ENCODE data around the gene ABCC9.
"Not testable (repeated sequence)": the region's sequence is repeated elsewhere in the genome, so short reads cannot be mapped to it uniquely, and the experiment has no call there.

Gene ABCC9

DNA sequence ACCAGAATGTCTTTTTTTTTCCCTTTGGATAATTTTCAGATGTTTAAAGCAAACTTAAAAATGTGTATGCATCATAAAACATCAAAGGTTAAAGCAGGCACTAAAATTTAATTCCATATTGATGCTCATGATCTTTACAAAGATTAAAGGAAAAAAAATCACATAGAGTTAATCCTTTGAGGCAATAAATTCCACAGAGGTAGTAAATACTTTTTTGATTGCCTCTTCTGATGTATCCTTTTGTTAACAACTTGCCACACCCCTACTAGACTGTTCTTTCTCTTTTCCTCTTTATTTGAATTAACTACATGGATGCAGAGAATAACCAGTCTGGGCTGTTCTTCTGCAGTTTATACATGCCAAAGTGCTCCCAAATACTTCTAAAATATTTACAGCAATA, 121.5 kb downstream of the ABCC9 start:
- ATAC-seq (replicated peaks; ENCODE audit: extremely low read depth, poor library complexity, severe bottlenecking) (no peak), DNase-seq (ENCODE audit: low spot score in 2 of 2) (no peak)
- H3K9me3 Mint-ChIP-seq = no peaks in the 10 kb centered on the region
- no peak overlapping the region for H3K4me3 Mint-ChIP-seq
- peaks cover 1% of the 10 kb centered on the region for H3K36me3 Mint-ChIP-seq (ENCODE audit: insufficient read depth)
- no peak overlapping the region for H3K27ac Mint-ChIP-seq (ENCODE audit: low read depth)
- no peaks in the 10 kb centered on the region for H3K27me3 Mint-ChIP-seq
- H3K4me1 Mint-ChIP-seq = no peaks in the 10 kb centered on the region

DNA sequence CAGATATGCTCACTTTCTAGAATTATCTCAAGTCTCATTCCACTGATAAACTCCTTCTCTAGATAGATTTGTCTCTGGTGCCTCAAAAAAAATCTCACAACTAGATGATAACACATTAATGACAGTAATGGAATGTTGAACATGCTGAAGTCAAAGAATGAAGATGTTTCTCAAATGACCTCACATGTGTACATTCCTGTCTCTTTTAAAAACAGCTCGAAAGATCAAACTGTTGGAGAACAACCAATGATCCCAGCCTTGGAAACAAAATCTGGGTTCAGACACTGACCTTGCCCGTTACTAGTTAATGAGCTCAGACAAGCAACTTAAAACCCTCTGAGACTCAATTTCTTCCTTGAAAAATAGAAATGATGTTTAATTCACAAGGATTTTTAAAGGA, 122.0 kb downstream of the ABCC9 start:
- no peak overlapping the region for H3K27ac Mint-ChIP-seq (ENCODE audit: low read depth)

DNA sequence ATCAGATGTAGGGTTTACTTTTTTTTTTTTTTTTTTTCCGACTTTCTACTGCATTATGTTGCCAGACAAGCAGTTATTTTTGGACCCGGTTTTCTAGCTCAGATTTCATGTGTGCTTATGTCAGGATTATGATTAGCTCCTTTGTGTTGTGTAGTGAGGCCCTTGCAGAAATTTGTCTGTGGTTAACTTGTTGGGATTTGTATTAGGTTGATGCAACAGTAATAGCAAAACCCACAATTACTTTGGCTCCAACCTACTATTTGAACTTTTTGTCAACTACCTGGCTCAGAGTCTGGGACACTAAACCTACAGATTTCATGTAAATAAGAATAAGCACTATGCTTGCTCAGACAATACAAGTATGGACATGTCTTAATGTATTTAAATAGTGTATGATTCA, 122.6 kb downstream of the ABCC9 start:
- ATAC-seq (replicated peaks; ENCODE audit: extremely low read depth, poor library complexity, severe bottlenecking) (no peak), DNase-seq (ENCODE audit: low spot score in 2 of 2) (no peak)
- H3K9me3 Mint-ChIP-seq = no peaks in the 10 kb centered on the region
- no peak overlapping the region for H3K27ac Mint-ChIP-seq (ENCODE audit: low read depth)
- H3K4me3 Mint-ChIP-seq = no peak overlapping the region
- no peaks in the 10 kb centered on the region for H3K4me1 Mint-ChIP-seq
- no peaks in the 10 kb centered on the region for H3K27me3 Mint-ChIP-seq
- no peaks in the 10 kb centered on the region for H3K36me3 Mint-ChIP-seq (ENCODE audit: insufficient read depth)

More for the DNA sequence above, 122.0 kb downstream of the ABCC9 start:
- H3K9me3 Mint-ChIP-seq = no peaks in the 10 kb centered on the region
- ATAC-seq (replicated peaks; ENCODE audit: extremely low read depth, poor library complexity, severe bottlenecking) = no peak
- no peaks in the 10 kb centered on the region for H3K27me3 Mint-ChIP-seq
- H3K4me3 Mint-ChIP-seq = no peak overlapping the region
- no peaks in the 10 kb centered on the region for H3K4me1 Mint-ChIP-seq
- H3K36me3 Mint-ChIP-seq (ENCODE audit: insufficient read depth) = peaks cover under 1% of the 10 kb centered on the region
- DNase-seq (ENCODE audit: low spot score in 2 of 2) = no peak

DNA sequence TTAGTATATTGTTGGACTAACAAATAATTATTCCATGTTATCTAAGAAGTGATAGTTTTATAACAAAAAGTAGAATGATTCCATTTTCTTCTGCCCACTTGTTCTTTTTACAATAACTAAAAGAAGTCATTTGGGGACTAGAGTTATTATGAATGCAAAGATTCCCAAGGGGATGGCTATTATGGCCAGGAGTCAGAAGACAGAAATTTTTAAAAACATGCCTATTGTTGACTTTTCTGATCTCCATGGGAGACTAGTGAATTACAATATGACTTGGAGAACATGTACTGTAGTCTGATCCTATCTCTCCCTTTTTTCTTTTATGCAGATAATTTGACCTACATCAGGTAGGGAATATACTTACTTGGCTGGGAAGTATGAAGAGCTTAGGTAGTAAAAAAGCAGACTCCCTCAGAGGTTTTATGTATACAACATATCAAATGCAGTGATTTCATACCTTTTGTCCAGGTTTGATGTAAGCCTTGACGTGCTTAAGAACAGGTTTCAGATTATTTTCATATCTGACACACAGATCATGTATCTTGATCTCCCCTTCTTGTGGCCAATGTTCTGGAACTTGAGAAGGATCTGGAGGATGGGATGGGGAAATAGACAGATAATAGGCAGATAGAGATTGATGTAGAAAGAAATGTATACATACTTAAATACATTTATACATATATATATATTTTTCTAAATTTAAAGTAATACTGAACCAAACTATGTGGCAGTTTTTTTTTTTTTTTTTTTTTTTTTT, 125.7 kb downstream of the ABCC9 start:
- no peaks in the 10 kb centered on the region for H3K36me3 Mint-ChIP-seq (ENCODE audit: insufficient read depth)
- H3K4me3 Mint-ChIP-seq = no peak overlapping the region
- H3K27ac Mint-ChIP-seq (ENCODE audit: low read depth) = no peak overlapping the region
- ATAC-seq (replicated peaks; ENCODE audit: extremely low read depth, poor library complexity, severe bottlenecking) (no peak), DNase-seq (ENCODE audit: low spot score in 2 of 2) (no peak)
- H3K4me1 Mint-ChIP-seq = no peaks in the 10 kb centered on the region
- H3K27me3 Mint-ChIP-seq = no peaks in the 10 kb centered on the region
- H3K9me3 Mint-ChIP-seq = peaks cover under 1% of the 10 kb centered on the region

DNA sequence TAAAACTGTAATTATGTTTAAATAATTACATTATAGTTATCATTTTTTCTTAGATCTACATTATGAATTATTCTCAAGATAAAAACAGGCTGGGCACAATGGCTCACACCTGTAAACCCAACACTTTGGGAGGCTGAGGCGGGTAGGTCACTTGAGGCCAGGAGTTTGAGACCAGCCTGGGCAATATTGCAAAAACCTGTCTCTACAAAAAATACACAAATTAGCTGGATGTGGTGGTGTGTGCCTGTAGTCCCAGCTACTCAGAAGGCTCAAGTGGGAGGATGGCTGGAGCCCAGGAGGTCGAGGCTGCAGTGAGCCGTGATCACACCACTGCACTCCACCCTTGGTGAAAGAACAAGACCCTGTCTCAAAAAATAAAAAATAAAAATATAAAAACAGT, 126.4 kb downstream of the ABCC9 start:
- ATAC-seq (replicated peaks; ENCODE audit: extremely low read depth, poor library complexity, severe bottlenecking) = no peak
- Mint-ChIP-seq H3K27me3 (no peaks in the 10 kb centered on the region), H3K4me1 (no peaks in the 10 kb centered on the region), H3K9me3 (peaks cover 5% of the 10 kb centered on the region), H3K4me3 (no peak overlapping the region), H3K27ac (ENCODE audit: low read depth) (no peak overlapping the region), H3K36me3 (ENCODE audit: insufficient read depth) (no peaks in the 10 kb centered on the region)
- DNase-seq (ENCODE audit: low spot score in 2 of 2) = no peak

DNA sequence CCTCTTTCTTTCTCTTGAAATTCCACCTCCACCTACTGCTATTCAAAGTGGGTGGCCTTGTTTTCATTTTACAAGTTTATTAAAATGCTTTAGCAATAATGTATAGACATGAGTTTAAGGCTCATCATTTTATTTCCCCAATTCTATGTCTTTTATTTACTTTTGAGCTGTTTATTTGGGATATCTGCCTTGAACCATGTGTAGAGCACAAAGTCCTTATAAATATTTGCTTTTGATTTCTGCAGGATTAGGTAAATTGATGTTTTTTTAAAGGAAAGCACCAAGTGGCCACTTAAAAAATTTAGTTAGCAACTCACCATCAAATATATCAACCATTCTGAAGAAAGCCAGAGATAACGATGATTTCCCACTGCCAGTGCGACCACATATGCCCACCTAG, 126.9 kb downstream of the ABCC9 start:
- Mint-ChIP-seq H3K36me3 (ENCODE audit: insufficient read depth) (no peaks in the 10 kb centered on the region), H3K27ac (ENCODE audit: low read depth) (no peak overlapping the region), H3K4me1 (no peaks in the 10 kb centered on the region), H3K9me3 (peaks cover 5% of the 10 kb centered on the region), H3K4me3 (no peak overlapping the region), H3K27me3 (no peaks in the 10 kb centered on the region)
- DNase-seq (ENCODE audit: low spot score in 2 of 2) (no peak), ATAC-seq (replicated peaks; ENCODE audit: extremely low read depth, poor library complexity, severe bottlenecking) (no peak)

GRCh38 chr12:21813751-21814150, 127.5 kb downstream of the ABCC9 start:
- peaks cover 5% of the 10 kb centered on the region for H3K9me3 Mint-ChIP-seq
- H3K4me3 Mint-ChIP-seq = no peak overlapping the region
- DNase-seq (ENCODE audit: low spot score in 2 of 2) = no peak
- H3K27me3 Mint-ChIP-seq = no peaks in the 10 kb centered on the region
- no peak overlapping the region for H3K27ac Mint-ChIP-seq (ENCODE audit: low read depth)
- no peaks in the 10 kb centered on the region for H3K36me3 Mint-ChIP-seq (ENCODE audit: insufficient read depth)
- ATAC-seq (replicated peaks; ENCODE audit: extremely low read depth, poor library complexity, severe bottlenecking) = no peak
- H3K4me1 Mint-ChIP-seq = no peaks in the 10 kb centered on the region

DNA sequence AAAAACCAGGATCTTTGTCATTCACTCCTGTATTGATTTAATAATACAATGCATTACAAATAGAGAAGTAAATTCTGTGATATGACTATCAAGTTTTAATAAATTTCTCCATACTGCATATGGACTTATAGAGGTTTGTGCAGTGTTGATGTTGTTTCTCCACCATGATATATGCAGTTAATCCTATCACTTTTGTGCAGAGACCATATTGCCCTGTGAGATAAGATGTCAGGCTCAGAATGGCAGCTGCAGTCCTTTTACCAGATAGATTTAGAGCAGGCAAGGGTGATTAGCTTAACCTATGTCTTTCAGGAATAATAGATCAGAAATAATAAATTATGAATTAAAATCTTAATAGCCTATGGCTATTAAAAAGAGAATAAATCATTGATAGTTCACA, 128.1 kb downstream of the ABCC9 start:
- ATAC-seq (replicated peaks; ENCODE audit: extremely low read depth, poor library complexity, severe bottlenecking) (no peak), DNase-seq (ENCODE audit: low spot score in 2 of 2) (no peak)
- no peak overlapping the region for H3K4me3 Mint-ChIP-seq
- no peaks in the 10 kb centered on the region for H3K36me3 Mint-ChIP-seq (ENCODE audit: insufficient read depth)
- H3K27me3 Mint-ChIP-seq = no peaks in the 10 kb centered on the region
- no peaks in the 10 kb centered on the region for H3K4me1 Mint-ChIP-seq
- peaks cover 5% of the 10 kb centered on the region for H3K9me3 Mint-ChIP-seq
- no peak overlapping the region for H3K27ac Mint-ChIP-seq (ENCODE audit: low read depth)

GRCh38 chr12:21812340-21812739, 128.9 kb downstream of the ABCC9 start:
- H3K4me3 Mint-ChIP-seq; H3K9me3 Mint-ChIP-seq; H3K36me3 Mint-ChIP-seq (ENCODE audit: insufficient read depth); ATAC-seq (replicated peaks; ENCODE audit: extremely low read depth, poor library complexity, severe bottlenecking); H3K4me1 Mint-ChIP-seq; DNase-seq (ENCODE audit: low spot score in 2 of 2); H3K27ac Mint-ChIP-seq (ENCODE audit: low read depth); H3K27me3 Mint-ChIP-seq: not testable (repeated sequence)

GRCh38 chr12:21809100-21809499, 132.1 kb downstream of the ABCC9 start:
- Mint-ChIP-seq H3K27ac (ENCODE audit: low read depth) (no peak overlapping the region), H3K4me1 (no peaks in the 10 kb centered on the region), H3K9me3 (peaks cover 5% of the 10 kb centered on the region), H3K27me3 (no peaks in the 10 kb centered on the region), H3K36me3 (ENCODE audit: insufficient read depth) (no peaks in the 10 kb centered on the region), H3K4me3 (no peak overlapping the region)
- no peak for DNase-seq (ENCODE audit: low spot score in 2 of 2)
- ATAC-seq (replicated peaks; ENCODE audit: extremely low read depth, poor library complexity, severe bottlenecking) = no peak

DNA sequence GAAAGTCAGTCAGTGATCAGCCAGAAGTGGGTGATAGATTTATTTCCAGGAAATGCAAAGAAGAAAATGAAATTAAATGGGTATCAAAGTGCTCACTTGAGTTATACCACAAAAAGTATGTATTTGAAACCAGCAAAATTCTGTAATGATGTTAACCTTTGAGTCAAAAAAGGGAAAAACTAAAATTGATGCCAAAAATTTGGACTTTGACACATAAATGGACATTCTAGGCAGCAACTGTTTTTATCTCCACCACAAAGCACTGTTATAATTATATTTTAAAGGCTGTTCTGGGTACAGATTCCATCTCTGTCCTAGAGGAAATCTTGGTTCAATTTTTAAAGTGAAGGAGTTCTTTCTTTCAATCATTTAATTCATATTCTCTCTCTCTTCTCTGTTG, 135.0 kb downstream of the ABCC9 start:
- H3K4me3 Mint-ChIP-seq = no peak overlapping the region
- no peak for DNase-seq (ENCODE audit: low spot score in 2 of 2)
- no peak for ATAC-seq (replicated peaks; ENCODE audit: extremely low read depth, poor library complexity, severe bottlenecking)
- no peaks in the 10 kb centered on the region for H3K4me1 Mint-ChIP-seq
- no peaks in the 10 kb centered on the region for H3K36me3 Mint-ChIP-seq (ENCODE audit: insufficient read depth)
- peaks cover 5% of the 10 kb centered on the region for H3K9me3 Mint-ChIP-seq
- no peak overlapping the region for H3K27ac Mint-ChIP-seq (ENCODE audit: low read depth)
- no peaks in the 10 kb centered on the region for H3K27me3 Mint-ChIP-seq

- H3K4me3 Mint-ChIP-seq = no peak overlapping the region
- H3K9me3 Mint-ChIP-seq = no peaks in the 10 kb centered on the region
- H3K27me3 Mint-ChIP-seq = peaks cover 2% of the 10 kb centered on the region
- no peak overlapping the region for H3K27ac Mint-ChIP-seq (ENCODE audit: low read depth)
- no peaks in the 10 kb centered on the region for H3K4me1 Mint-ChIP-seq
- ATAC-seq (replicated peaks; ENCODE audit: extremely low read depth, poor library complexity, severe bottlenecking) = no peak
- no peak for DNase-seq (ENCODE audit: low spot score in 2 of 2)
- no peaks in the 10 kb centered on the region for H3K36me3 Mint-ChIP-seq (ENCODE audit: insufficient read depth)
Observed at GRCh38 chr12:21801522-21802288, 139.5 kb downstream of the ABCC9 start.

- no peak for ATAC-seq (replicated peaks; ENCODE audit: extremely low read depth, poor library complexity, severe bottlenecking)
- Mint-ChIP-seq H3K4me3 (no peak overlapping the region), H3K36me3 (ENCODE audit: insufficient read depth) (no peaks in the 10 kb centered on the region), H3K27me3 (peaks cover 15% of the 10 kb centered on the region), H3K9me3 (no peaks in the 10 kb centered on the region), H3K27ac (ENCODE audit: low read depth) (no peak overlapping the region), H3K4me1 (no peaks in the 10 kb centered on the region)
- DNase-seq (ENCODE audit: low spot score in 2 of 2) = no peak
Observed at GRCh38 chr12:21800011-21800410, 141.2 kb downstream of the ABCC9 start.

Data from central memory CD8-positive, alpha-beta T cell (primary cell).